ENCODE measurements around the gene SH3BGRL3. TPM values are rescaled to one million over a fixed set of nuclear protein-coding genes. Genes with fewer than 3 reads are reported as not detected.
"Not testable (repeated sequence)": the region's sequence is repeated elsewhere in the genome, so short reads cannot be mapped to it uniquely, and the experiment has no call there.

SH3BGRL3 gene
- total and polyA plus RNA-seq, 8 donors: 90.4 to 347 (median 110) TPM

- DNase-seq (peak; percentile 77 to 95 (median 92)), ATAC-seq (peak; percentile 99)
- H3K4me3 ChIP-seq: peak within 1 kb of the TSS; percentile 68 to 81
- H3K36me3 ChIP-seq: no peaks in the 10 kb centered on the region
- H3K27ac ChIP-seq: peak within 1 kb of the TSS; percentile 69 to 90
- peaks cover 0 to 53% of the 10 kb centered on the region in 2 donors for H3K4me1 ChIP-seq
- H3K27me3 ChIP-seq: no peaks in the 10 kb centered on the region
- H3K9me3 ChIP-seq: no peaks in the 10 kb centered on the region
- intact Hi-C loops (cut with DNase I): no loop called here
- TF ChIP-seq CTCF (IDR thresholded peaks at IDR 0.05): no peak
Measured at GRCh38 chr1:26306290-26307229, 26.7 kb downstream of the SH3BGRL3 start, which contains the start of gene UBXN11. UBXN11 (minus strand) TSS chr1:26306636; CDS start chr1:26302883, 3,753 bp downstream.

- no peak for ATAC-seq
- peaks cover 0 to 53% of the 10 kb centered on the region in 2 donors for H3K4me1 ChIP-seq
- no peaks in the 10 kb centered on the region for H3K9me3 ChIP-seq
- H3K27ac ChIP-seq: peak overlapping the region in 1 of 2 donors; percentile 90
- TF ChIP-seq CTCF (IDR thresholded peaks at IDR 0.05): no peak
- H3K36me3 ChIP-seq: no peaks in the 10 kb centered on the region
- no peaks in the 10 kb centered on the region for H3K27me3 ChIP-seq
- intact Hi-C loops (cut with DNase I): no loop called here
- DNase-seq: no peak
- H3K4me3 ChIP-seq: peak overlapping the region in 1 of 2 donors; percentile 68
Measured at GRCh38 chr1:26307363-26307781, 27.5 kb downstream of the SH3BGRL3 start.

- H3K4me3 ChIP-seq; intact Hi-C loops (cut with DNase I); H3K36me3 ChIP-seq; H3K27me3 ChIP-seq; ATAC-seq; DNase-seq; H3K9me3 ChIP-seq: not testable (repeated sequence)
- Histone ChIP-seq H3K4me1 (peaks cover 0 to 45% of the 10 kb centered on the region in 2 donors), H3K27ac (peak overlapping the region; percentile 26 to 90)
Measured at GRCh38 chr1:26307966-26308899, 28.3 kb downstream of the SH3BGRL3 start.

- no peaks in the 10 kb centered on the region for H3K27me3 ChIP-seq
- H3K27ac ChIP-seq: peak overlapping the region in 1 of 2 donors; percentile 77
- H3K4me3 ChIP-seq: no peak overlapping the region
- intact Hi-C loops (cut with DNase I): no loop called here
- no peak for TF ChIP-seq CTCF (IDR thresholded peaks at IDR 0.05)
- DNase-seq (no peak), ATAC-seq (no peak)
- no peaks in the 10 kb centered on the region for H3K36me3 ChIP-seq
- peaks cover 0 to 57% of the 10 kb centered on the region in 2 donors for H3K4me1 ChIP-seq
- no peaks in the 10 kb centered on the region for H3K9me3 ChIP-seq
Measured at GRCh38 chr1:26314501-26314900, 34.6 kb downstream of the SH3BGRL3 start.

Data from left lung (tissue), 10 donors.